Activated naive CD8-positive, alpha-beta T cell treated with anti-CD3 and anti-CD28 coated beads, Interleukin-2, amount 50 U/mL, for 16 hours (primary cell): ENCODE results near the gene PLD1.
"Not testable (repeated sequence)": the region's sequence is repeated elsewhere in the genome, so short reads cannot be mapped to it uniquely, and the experiment has no call there.

Source experiments
- DNase-seq: peaks from one replicate; pipeline ENCODE4 v3.0.0-alpha.2; 2020; ENCODE audit warnings: low read depth, low spot score

PLD1 gene

GRCh38 chr3:171671709-171672108 is 138.6 kb downstream of the PLD1 start:
- DNase-seq = no peak

- no peak for DNase-seq
Observed at GRCh38 chr3:171666516-171666915, 143.8 kb downstream of the PLD1 start.

- DNase-seq = no peak
Observed at GRCh38 chr3:171663805-171664204, 146.5 kb downstream of the PLD1 start.

- DNase-seq = no peak
Observed at GRCh38 chr3:171661484-171661883, 148.8 kb downstream of the PLD1 start.

GRCh38 chr3:171660188-171660587 is 150.1 kb downstream of the PLD1 start:
- DNase-seq = no peak

GRCh38 chr3:171658841-171659240 is 151.4 kb downstream of the PLD1 start:
- no peak for DNase-seq

- DNase-seq = no peak
Observed at GRCh38 chr3:171654809-171655208, 155.5 kb downstream of the PLD1 start.

- DNase-seq = no peak
Observed at GRCh38 chr3:171654326-171654725, 156.0 kb downstream of the PLD1 start.

GRCh38 chr3:171653701-171654100 is 156.6 kb downstream of the PLD1 start:
- DNase-seq = no peak

GRCh38 chr3:171652932-171653331 is 157.4 kb downstream of the PLD1 start:
- DNase-seq = no peak

- no peak for DNase-seq
Observed at GRCh38 chr3:171649911-171650592, 160.2 kb downstream of the PLD1 start.

GRCh38 chr3:171649267-171649666 is 161.0 kb downstream of the PLD1 start:
- DNase-seq = no peak

GRCh38 chr3:171648069-171648468 is 162.2 kb downstream of the PLD1 start:
- no peak for DNase-seq

- DNase-seq = no peak
Observed at GRCh38 chr3:171646357-171647133, 163.7 kb downstream of the PLD1 start.

- DNase-seq = no peak
Observed at GRCh38 chr3:171644681-171645080, 165.6 kb downstream of the PLD1 start.

- no peak for DNase-seq
Observed at GRCh38 chr3:171643681-171644080, 166.6 kb downstream of the PLD1 start.

GRCh38 chr3:171643033-171643432 is 167.2 kb downstream of the PLD1 start:
- DNase-seq = no peak

- no peak for DNase-seq
Observed at GRCh38 chr3:171640520-171641412, 169.5 kb downstream of the PLD1 start.

- DNase-seq = no peak
Observed at GRCh38 chr3:171636666-171637065, 173.6 kb downstream of the PLD1 start.

- no peak for DNase-seq
Observed at GRCh38 chr3:171632766-171633165, 177.5 kb downstream of the PLD1 start.

GRCh38 chr3:171626799-171627198 is 183.5 kb downstream of the PLD1 start:
- DNase-seq = not testable (repeated sequence)

GRCh38 chr3:171622126-171622525 is 188.2 kb downstream of the PLD1 start:
- no peak for DNase-seq
